ENCODE results near the gene MGAM2.
A peak's percentile ranks its signal among the peaks of the same experiment; 100 is the strongest.

The MGAM2 gene

GRCh38 chr7:142180426-142180825 is 68.9 kb downstream of the MGAM2 start:
- no peak for FAIRE-seq

GRCh38 chr7:142181211-142181610 is 69.7 kb downstream of the MGAM2 start:
- no peak for FAIRE-seq

- FAIRE-seq, result no peak
Measured at GRCh38 chr7:142181966-142182365, 70.4 kb downstream of the MGAM2 start.

- no peak for FAIRE-seq
Measured at GRCh38 chr7:142185069-142185468, 73.6 kb downstream of the MGAM2 start.

GRCh38 chr7:142185801-142186200 is 74.3 kb downstream of the MGAM2 start:
- FAIRE-seq, result no peak

GRCh38 chr7:142188154-142188553 is 76.6 kb downstream of the MGAM2 start:
- peak; percentile 38 for FAIRE-seq

- FAIRE-seq, result peak; percentile 96
Measured at GRCh38 chr7:142188846-142189245, 77.3 kb downstream of the MGAM2 start.

GRCh38 chr7:142194201-142194600 is 82.7 kb downstream of the MGAM2 start:
- no peak for FAIRE-seq

- no peak for FAIRE-seq
Measured at GRCh38 chr7:142196066-142196840, 84.7 kb downstream of the MGAM2 start.

- no peak for FAIRE-seq
Measured at GRCh38 chr7:142200206-142200605, 88.7 kb downstream of the MGAM2 start.

- no peak for FAIRE-seq
Measured at GRCh38 chr7:142228537-142229104, 117.1 kb downstream of the MGAM2 start.

- FAIRE-seq, result no peak
Measured at GRCh38 chr7:142231716-142232115, 120.2 kb downstream of the MGAM2 start.

- FAIRE-seq, result no peak
Measured at GRCh38 chr7:142240546-142240945, 129.0 kb downstream of the MGAM2 start.

GRCh38 chr7:142243823-142244222 is 132.3 kb downstream of the MGAM2 start:
- FAIRE-seq, result no peak

GRCh38 chr7:142248166-142249160 is 136.9 kb downstream of the MGAM2 start:
- no peak for FAIRE-seq

- no peak for FAIRE-seq
Measured at GRCh38 chr7:142249918-142250317, 138.4 kb downstream of the MGAM2 start.

GRCh38 chr7:142250705-142251104 is 139.2 kb downstream of the MGAM2 start:
- no peak for FAIRE-seq

- no peak for FAIRE-seq
Measured at GRCh38 chr7:142257958-142258357, 146.4 kb downstream of the MGAM2 start, which contains the start of gene PRSS58. PRSS58 (minus strand) TSS chr7:142258058; CDS start chr7:142257707, 351 bp downstream.

GRCh38 chr7:142263598-142264380 is 152.3 kb downstream of the MGAM2 start:
- no peak for FAIRE-seq

Data from islet of Langerhans (tissue), 1 donor.